H1 (cell line): ENCODE results near the gene DOCK10. TPM values are rescaled to one million over a fixed set of nuclear protein-coding genes. Genes with fewer than 3 reads are reported as not detected.

Experiments used
- CTCF ChIA-PET: fragments of 300-600 bp; sonication (Branson Sonifier 250); formaldehyde crosslinking; loops from one replicate; lab custom pipeline; 2021; ENCODE audit not compliant: partially characterized antibody; lab: Charles Lee
- POLR2A ChIA-PET: fragments of 300-600 bp; sonication (Branson Sonifier 250); formaldehyde crosslinking; loops from one replicate; lab custom pipeline; 2021; ENCODE audit warnings: inconsistent platforms; ENCODE audit not compliant: partially characterized antibody; lab: Charles Lee
- DNase-seq, 2 experiments: peaks; one replicate each; pipeline versions ENCODE4 v3.0.0 to v3.0.0-alpha.2; 2010 to 2022; ENCODE audit warnings: low spot score in 2 of 2, low read depth in 1 of 2, mixed read lengths in 1 of 2
- FAIRE-seq: peaks from 2 replicates; lab custom pipeline; 2011; peaks lifted over from hg19 to GRCh38; lab: Jason Lieb, UNC
- H2AFZ ChIP-seq: 2 replicates; pipeline ENCODE4 v1.8.1; 2012; ENCODE audit warnings: low read length, inconsistent platforms
- H2AK5ac ChIP-seq: 2 replicates; pipeline ENCODE4 v1.6.1; 2013; ENCODE audit warnings: low read depth, low read length
- H2BK120ac ChIP-seq: replicated peaks from 2 replicates; pipeline ENCODE3; 2013; ENCODE audit warnings: low read depth, low read length, inconsistent platforms
- H2BK12ac ChIP-seq: 2 replicates; pipeline ENCODE4 v1.6.1; 2013; ENCODE audit warnings: low read depth, low read length
- H2BK15ac ChIP-seq: 2 replicates; pipeline ENCODE4 v1.6.1; 2013; ENCODE audit warnings: low read length
- H2BK20ac ChIP-seq: 2 replicates; pipeline ENCODE4 v1.6.1; 2013; ENCODE audit warnings: low read length
- H2BK5ac ChIP-seq: 2 replicates; pipeline ENCODE4 v1.6.1; 2013; ENCODE audit warnings: low read depth, low read length
- H3K14ac ChIP-seq: 2 replicates; pipeline ENCODE4 v1.6.1; 2013; ENCODE audit warnings: inconsistent platforms; ENCODE audit not compliant: insufficient read length
- H3K18ac ChIP-seq: 2 replicates; pipeline ENCODE4 v1.6.1; 2013; ENCODE audit warnings: low read length; ENCODE audit errors: extremely low read depth
- H3K23ac ChIP-seq: 2 replicates; pipeline ENCODE4 v1.6.1; 2013; ENCODE audit warnings: inconsistent platforms; ENCODE audit not compliant: insufficient read length
- H3K23me2 ChIP-seq: 2 replicates; pipeline ENCODE4 v1.6.1; 2013; ENCODE audit warnings: low read depth, low read length
- H3K27ac ChIP-seq: 2 replicates; pipeline ENCODE4 v1.6.1; 2011; ENCODE audit warnings: low read depth, low read length, inconsistent platforms
- H3K27me3 ChIP-seq, 4 experiments: replicated peaks in 1 of 4; 1 replicate in 1 of 4; 2 replicates in 3 of 4; pipeline versions ENCODE4 v1.6.1 to v1.8.1; 2011 to 2013; ENCODE audit warnings: low read length in 3 of 4, mild to moderate bottlenecking in 3 of 4, inconsistent platforms in 2 of 4, mixed read lengths in 2 of 4, moderate library complexity in 1 of 4; ENCODE audit not compliant: control insufficient read depth in 3 of 4, insufficient read depth in 3 of 4; ENCODE audit errors: extremely low read depth in 1 of 4
- H3K36me3 ChIP-seq, 4 experiments: 2 replicates each; pipeline versions ENCODE4 v1.6.1 to v1.8.1; 2011 to 2013; ENCODE audit warnings: mild to moderate bottlenecking in 4 of 4, low read length in 3 of 4, moderate library complexity in 2 of 4, control low read depth in 1 of 4, inconsistent platforms in 1 of 4; ENCODE audit not compliant: insufficient read depth in 4 of 4, control insufficient read depth in 2 of 4
- H3K4ac ChIP-seq: replicated peaks from 2 replicates; pipeline ENCODE3; 2013; ENCODE audit warnings: low read length, low read depth, mixed read lengths, inconsistent platforms; ENCODE audit not compliant: insufficient read length
- H3K4me1 ChIP-seq, 4 experiments: replicated peaks in 1 of 4; 1 replicate in 1 of 4; 2 replicates in 3 of 4; pipeline versions ENCODE4 v1.6.1 to v1.8.1; 2011 to 2013; ENCODE audit warnings: low read length in 3 of 4, inconsistent platforms in 2 of 4, mixed read lengths in 1 of 4; ENCODE audit not compliant: insufficient read depth in 4 of 4, control insufficient read depth in 3 of 4
- H3K4me2 ChIP-seq, 2 experiments: 2 replicates each; pipeline versions ENCODE4 v1.6.1 to v1.8.1; 2011 to 2013; ENCODE audit warnings: low read depth in 2 of 2, low read length in 2 of 2, control low read depth in 1 of 2, inconsistent platforms in 1 of 2, mild to moderate bottlenecking in 1 of 2; ENCODE audit not compliant: insufficient read depth in 1 of 2
- H3K4me3 ChIP-seq, 4 experiments: fragments of 200-600, 300-600 bp in 1 of 4; sonication (generic), shearing (Covaris generic), sonication (Bioruptor Twin) in 1 of 4; 2 replicates each; pipeline versions ENCODE4 v1.5.1 to v1.8.1; 2011 to 2016; ENCODE audit warnings: low read length in 4 of 4, low read depth in 3 of 4, control low read depth in 2 of 4, inconsistent platforms in 2 of 4, mild to moderate bottlenecking in 2 of 4, mixed read lengths in 1 of 4, moderate library complexity in 1 of 4; ENCODE audit not compliant: insufficient read depth in 2 of 4; ENCODE audit errors: extremely low read depth in 1 of 4
- H3K56ac ChIP-seq: replicated peaks from 2 replicates; pipeline ENCODE3; 2013; ENCODE audit warnings: low read depth, mild to moderate bottlenecking, mixed read lengths, low read length, inconsistent platforms; ENCODE audit not compliant: insufficient read length
- H3K79me1 ChIP-seq: 2 replicates; pipeline ENCODE4 v1.6.1; 2013; ENCODE audit warnings: low read depth, low read length, control low read depth
- H3K79me2 ChIP-seq, 2 experiments: 2 replicates each; pipeline versions ENCODE4 v1.6.1 to v1.8.1; 2012 to 2013; ENCODE audit warnings: low read length in 2 of 2, mild to moderate bottlenecking in 2 of 2, inconsistent platforms in 1 of 2; ENCODE audit not compliant: insufficient read depth in 2 of 2, control insufficient read depth in 1 of 2
- H3K9ac ChIP-seq, 4 experiments: replicated peaks in 1 of 4; 1 replicate in 1 of 4; 2 replicates in 3 of 4; pipeline versions ENCODE4 v1.6.1 to v1.8.1; 2011 to 2013; ENCODE audit warnings: low read depth in 3 of 4, low read length in 3 of 4, control low read depth in 2 of 4, mild to moderate bottlenecking in 2 of 4, moderate library complexity in 2 of 4, inconsistent platforms in 1 of 4; ENCODE audit errors: extremely low read depth in 1 of 4
- H3K9me3 ChIP-seq, 2 experiments: 2 replicates each; pipeline versions ENCODE4 v1.6.1 to v1.8.1; 2012 to 2013; ENCODE audit warnings: mild to moderate bottlenecking in 2 of 2, moderate library complexity in 2 of 2, control low read depth in 1 of 2, inconsistent platforms in 1 of 2, low read depth in 1 of 2, low read length in 1 of 2, mixed read lengths in 1 of 2; ENCODE audit not compliant: insufficient read depth in 2 of 2
- H4K20me1 ChIP-seq, 2 experiments: replicated peaks in 1 of 2; 2 replicates each; pipeline versions ENCODE3 to v1.8.1; 2011 to 2013; ENCODE audit warnings: inconsistent platforms in 2 of 2, low read length in 2 of 2, mild to moderate bottlenecking in 1 of 2; ENCODE audit not compliant: insufficient read depth in 2 of 2, control insufficient read depth in 1 of 2
- H4K5ac ChIP-seq: 2 replicates; pipeline ENCODE4 v1.6.1; 2013; ENCODE audit warnings: low read length, low read depth, mixed read lengths, inconsistent platforms; ENCODE audit not compliant: insufficient read length
- H4K8ac ChIP-seq: 2 replicates; pipeline ENCODE4 v1.8.0; 2013; ENCODE audit warnings: mild to moderate bottlenecking, moderate library complexity, low read length, inconsistent platforms; ENCODE audit not compliant: insufficient read depth; ENCODE audit errors: extremely low read depth
- H4K91ac ChIP-seq: replicated peaks from 2 replicates; pipeline ENCODE3; 2013; ENCODE audit warnings: low read length, mixed read lengths, inconsistent platforms; ENCODE audit not compliant: insufficient read length
- BRCA1 ChIP-seq: IDR thresholded peaks from 2 replicates; pipeline ENCODE4 v1.6.1; 2012; ENCODE audit warnings: low read depth, low read length, improper control_type of control experiment
- CBX8 ChIP-seq: fragments of 300-800, 300-1000 bp; sonication (generic); IDR thresholded peaks from 2 replicates; pipeline ENCODE4 v1.7.1; 2016; ENCODE audit warnings: low read depth, low read length, borderline replicate concordance
- EZH2 ChIP-seq: fragments of 200-600 bp; sonication (generic); IDR thresholded peaks from 2 replicates; pipeline ENCODE4 v1.7.1; 2012; ENCODE audit warnings: low read depth, mild to moderate bottlenecking, moderate library complexity, low read length, inconsistent platforms; ENCODE audit not compliant: severe bottlenecking
- NRF1 ChIP-seq: IDR thresholded peaks from 2 replicates; pipeline ENCODE4 v1.6.1; 2011; ENCODE audit warnings: mild to moderate bottlenecking, low read depth, low read length, improper control_type of control experiment
- RAD21 ChIP-seq, 2 experiments: IDR thresholded peaks in 1 of 2; conservative IDR thresholded peaks in 1 of 2; 2 replicates each; pipeline ENCODE4 v1.6.1; 2011; ENCODE audit warnings: low read depth in 2 of 2, low read length in 2 of 2, improper control_type of control experiment in 1 of 2, inconsistent platforms in 1 of 2, mild to moderate bottlenecking in 1 of 2, moderate library complexity in 1 of 2
- RBBP5 ChIP-seq: IDR thresholded peaks from 2 replicates; pipeline ENCODE4 v1.7.1; 2012; ENCODE audit warnings: low read depth, mild to moderate bottlenecking, inconsistent platforms, low read length, moderate library complexity, borderline replicate concordance
- RNF2 ChIP-seq: fragments of 200-900, 300-1000 bp; sonication (generic); IDR thresholded peaks from 2 replicates; pipeline ENCODE4 v1.7.1; 2016; ENCODE audit warnings: borderline replicate concordance, low read depth, mild to moderate bottlenecking, antibody characterized with exemption, low read length; ENCODE audit not compliant: poor library complexity, severe bottlenecking; ENCODE audit errors: missing control alignments
- SIRT6 ChIP-seq: IDR thresholded peaks from one replicate; pipeline ENCODE4 v1.7.1; 2012; ENCODE audit warnings: low read length, inconsistent platforms
- SP1 ChIP-seq: IDR thresholded peaks from 2 replicates; pipeline ENCODE4 v1.6.1; 2011; ENCODE audit warnings: low read depth, low read length
- SP2 ChIP-seq: IDR thresholded peaks from 2 replicates; pipeline ENCODE4 v1.6.1; 2012; ENCODE audit warnings: mild to moderate bottlenecking, low read length, inconsistent platforms
- WGBS, 2 experiments: shearing (Covaris generic) in 1 of 2; methylation state at CpG; one replicate each; pipeline versions ENCODE4 v1.1.6 to v1.1.7; 2013 to 2015; ENCODE audit warnings: low lambda C conversion rate in 2 of 2, mixed read lengths in 2 of 2, inconsistent platforms in 1 of 2, low coverage in 1 of 2, missing lambda C conversion rate in 1 of 2; ENCODE audit not compliant: insufficient replicate concordance in 2 of 2, insufficient coverage in 1 of 2, insufficient read length in 1 of 2; ENCODE audit errors: extremely low coverage in 1 of 2, missing lambda C conversion rate in 1 of 2; 5-methylcytosine and 5-hydroxymethylcytosine counted together
- polyA plus RNA-seq, 7 experiments: library from polyadenylated mRNA; depleted of rRNA in 3 of 7; stranded (reverse) in 5 of 7; unstranded in 2 of 7; fragments of >200 nt in 5 of 7; fragments of 200-250 nt in 2 of 7; gene quantifications; 1 replicate in 5 of 7; 2 replicates in 1 of 7; 4 replicates in 1 of 7; pipeline versions ENCODE4 v1.2.1 to v1.2.3, GENCODE V29; 2011 to 2013; ENCODE audit warnings: missing spikeins in 2 of 7, mixed read lengths in 2 of 7
- total RNA-seq: library from RNA; stranded (reverse); fragmentation: NEBNext Ultra II Directional; extraction: Animal tissue kit (Norgen Biotek cat#: 25700); gene quantifications from 2 replicates; pipeline ENCODE4 v1.2.1, GENCODE V29; 2021
- TF ChIP-seq, protein P1 (sequence below): IDR thresholded peaks from 2 replicates; pipeline ENCODE4 v1.6.1; 2012; ENCODE audit warnings: inconsistent platforms
- TF ChIP-seq, protein P2 (sequence below): IDR thresholded peaks from 2 replicates; pipeline ENCODE4 v1.6.1; 2011; ENCODE audit warnings: low read length, improper control_type of control experiment

The DOCK10 gene
- total and polyA plus RNA-seq, 2 of the 8 experiments (the other 6 are each of a cell fraction or from before 2014, with no cell fraction given), result 0.33 to 1.6 TPM

DNA sequence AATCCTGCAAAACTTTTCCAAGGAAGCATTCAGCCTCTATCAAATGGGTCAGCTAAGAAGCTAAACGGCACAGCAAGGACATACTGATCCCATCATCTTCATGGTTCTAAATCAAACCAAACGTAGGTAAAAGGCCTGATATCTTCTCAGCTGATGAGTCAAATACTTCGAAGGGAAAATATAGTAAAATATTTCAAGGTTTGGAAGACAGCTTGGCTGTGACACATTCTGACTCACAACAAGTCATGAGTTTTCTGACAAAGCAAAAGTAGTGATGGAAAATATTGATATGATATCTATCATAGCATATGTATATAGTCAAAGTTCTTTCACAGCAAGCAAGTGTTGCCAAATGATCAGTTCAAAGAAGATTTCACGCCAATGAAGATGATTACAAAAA is 31.5 kb downstream of the DOCK10 start:
- H3K27ac ChIP-seq, result no peak overlapping the region
- no peak overlapping the region for H2BK5ac ChIP-seq
- no peak overlapping the region for H4K5ac ChIP-seq
- DNase-seq, result no peak
- H3K4me2 ChIP-seq, result no peak overlapping the region
- H4K8ac ChIP-seq, result no peak overlapping the region
- H2BK120ac ChIP-seq, result no peak overlapping the region
- 89% methylated on average over 4 of the region's 4 CpGs; no CpG with 5 or more reads in 1 of the 2 experiments for WGBS, 2 experiments
- no peak overlapping the region for H3K23ac ChIP-seq
- H2AK5ac ChIP-seq, result no peak overlapping the region
- no peak overlapping the region for H3K18ac ChIP-seq
- no peak overlapping the region for H3K56ac ChIP-seq
- H3K27me3 ChIP-seq, result no peaks in the 10 kb centered on the region
- no peaks in the 10 kb centered on the region for H3K9me3 ChIP-seq
- H3K4ac ChIP-seq, result no peak overlapping the region
- H2BK20ac ChIP-seq, result no peak overlapping the region
- no peak overlapping the region for H2BK15ac ChIP-seq
- H4K20me1 ChIP-seq, result no peaks in the 10 kb centered on the region
- no peaks in the 10 kb centered on the region for H3K23me2 ChIP-seq
- H3K79me1 ChIP-seq, result no peaks in the 10 kb centered on the region
- H2AFZ ChIP-seq, result no peak overlapping the region
- H3K9ac ChIP-seq, result no peak overlapping the region
- ChIA-PET POLR2A (no interaction called here), CTCF (interaction anchor here (1.2 to 3.4 kb wide), 4 partner anchors 8 to 33 kb away, joined by 3 to 15 read pairs (median 4); no protein-coding TSS in a partner anchor)
- peaks cover 0 to 3% (median 0%) of the 10 kb centered on the region in 4 experiments; a peak in 3 of 7 replicates for H3K4me1 ChIP-seq
- H3K4me3 ChIP-seq, result no peak overlapping the region
- no peak overlapping the region for H2BK12ac ChIP-seq
- no peaks in the 10 kb centered on the region for H3K36me3 ChIP-seq
- no peaks in the 10 kb centered on the region for H3K79me2 ChIP-seq
- no peak overlapping the region for H3K14ac ChIP-seq
- no peak for FAIRE-seq
- H4K91ac ChIP-seq, result no peak overlapping the region
- TF ChIP-seq NRF1, result no peak
- no peak for TF ChIP-seq RBBP5
- no peak for TF ChIP-seq CBX8
- no peak for TF ChIP-seq RAD21 (IDR thresholded peaks at IDR 0.05 in 1 of 2, conservative IDR thresholded peaks at IDR 0.05 in 1 of 2; ENCODE audit: low read depth in 2 of 2, low read length in 2 of 2)
- TF ChIP-seq, protein P1, sequence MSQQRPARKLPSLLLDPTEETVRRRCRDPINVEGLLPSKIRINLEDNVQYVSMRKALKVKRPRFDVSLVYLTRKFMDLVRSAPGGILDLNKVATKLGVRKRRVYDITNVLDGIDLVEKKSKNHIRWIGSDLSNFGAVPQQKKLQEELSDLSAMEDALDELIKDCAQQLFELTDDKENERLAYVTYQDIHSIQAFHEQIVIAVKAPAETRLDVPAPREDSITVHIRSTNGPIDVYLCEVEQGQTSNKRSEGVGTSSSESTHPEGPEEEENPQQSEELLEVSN, result no peak
- no peak for TF ChIP-seq RNF2
- TF ChIP-seq SIRT6, result no peak
- TF ChIP-seq, protein P2, sequence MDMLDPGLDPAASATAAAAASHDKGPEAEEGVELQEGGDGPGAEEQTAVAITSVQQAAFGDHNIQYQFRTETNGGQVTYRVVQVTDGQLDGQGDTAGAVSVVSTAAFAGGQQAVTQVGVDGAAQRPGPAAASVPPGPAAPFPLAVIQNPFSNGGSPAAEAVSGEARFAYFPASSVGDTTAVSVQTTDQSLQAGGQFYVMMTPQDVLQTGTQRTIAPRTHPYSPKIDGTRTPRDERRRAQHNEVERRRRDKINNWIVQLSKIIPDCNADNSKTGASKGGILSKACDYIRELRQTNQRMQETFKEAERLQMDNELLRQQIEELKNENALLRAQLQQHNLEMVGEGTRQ, result no peak
- no peak for TF ChIP-seq EZH2
- no peak for TF ChIP-seq BRCA1
- TF ChIP-seq SP2, result no peak
- no peak for TF ChIP-seq SP1
